ENCODE results near the gene FNBP1L. TPM values are rescaled to one million over a fixed set of nuclear protein-coding genes. Genes with fewer than 3 reads are reported as not detected.

FNBP1L gene
- total and polyA plus RNA-seq, 12 donors, result 10.7 to 41.4 (median 23.8) TPM

DNA sequence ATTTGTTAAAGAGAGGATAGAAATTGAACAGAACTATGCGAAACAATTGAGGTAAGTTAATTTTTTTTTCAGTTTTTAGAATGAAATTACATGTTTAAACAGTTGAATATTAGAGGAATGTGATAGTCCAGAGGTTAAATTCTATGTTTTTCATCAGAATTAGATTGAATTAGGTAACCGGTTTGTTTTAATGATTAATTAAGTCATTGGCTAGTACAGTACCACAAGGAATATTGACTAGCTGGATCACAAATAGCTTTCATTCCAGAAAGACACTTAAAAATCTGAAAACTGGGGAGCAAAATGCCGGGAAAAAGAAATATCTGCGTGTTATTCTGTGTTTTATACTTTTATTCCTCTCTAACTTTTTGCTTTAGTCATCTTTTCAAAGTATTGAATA is 51.6 kb downstream of the FNBP1L start:
- intact Hi-C loops (cut with DNase I), result no loop called here

DNA sequence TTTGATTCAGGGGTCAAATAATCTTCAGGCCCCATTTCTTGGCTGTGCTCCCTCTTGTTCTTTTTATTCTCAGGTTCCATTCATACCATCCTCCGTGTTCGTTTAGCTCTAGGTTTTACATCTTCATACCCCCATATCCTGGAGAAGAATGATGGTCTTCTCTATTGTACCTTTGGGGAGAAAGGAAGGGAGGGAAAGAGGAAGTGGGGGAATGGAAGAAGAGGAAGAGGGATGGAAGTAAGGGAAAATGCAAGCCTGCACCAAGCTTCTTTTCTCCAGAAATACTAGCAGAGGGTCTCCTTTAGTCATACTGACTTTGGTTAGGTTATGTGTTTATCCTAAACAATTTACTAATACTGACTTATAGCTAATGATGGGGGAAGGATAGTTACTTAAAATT is 52.4 kb downstream of the FNBP1L start:
- WGBS, 2 donors, result 69 to 81% methylated on average over 2 of the region's 2 CpGs
- intact Hi-C loops (cut with DNase I), result no loop called here
- no peak for ATAC-seq

More for the DNA sequence above, 51.6 kb downstream of the FNBP1L start:
- TF ChIP-seq, protein P1, sequence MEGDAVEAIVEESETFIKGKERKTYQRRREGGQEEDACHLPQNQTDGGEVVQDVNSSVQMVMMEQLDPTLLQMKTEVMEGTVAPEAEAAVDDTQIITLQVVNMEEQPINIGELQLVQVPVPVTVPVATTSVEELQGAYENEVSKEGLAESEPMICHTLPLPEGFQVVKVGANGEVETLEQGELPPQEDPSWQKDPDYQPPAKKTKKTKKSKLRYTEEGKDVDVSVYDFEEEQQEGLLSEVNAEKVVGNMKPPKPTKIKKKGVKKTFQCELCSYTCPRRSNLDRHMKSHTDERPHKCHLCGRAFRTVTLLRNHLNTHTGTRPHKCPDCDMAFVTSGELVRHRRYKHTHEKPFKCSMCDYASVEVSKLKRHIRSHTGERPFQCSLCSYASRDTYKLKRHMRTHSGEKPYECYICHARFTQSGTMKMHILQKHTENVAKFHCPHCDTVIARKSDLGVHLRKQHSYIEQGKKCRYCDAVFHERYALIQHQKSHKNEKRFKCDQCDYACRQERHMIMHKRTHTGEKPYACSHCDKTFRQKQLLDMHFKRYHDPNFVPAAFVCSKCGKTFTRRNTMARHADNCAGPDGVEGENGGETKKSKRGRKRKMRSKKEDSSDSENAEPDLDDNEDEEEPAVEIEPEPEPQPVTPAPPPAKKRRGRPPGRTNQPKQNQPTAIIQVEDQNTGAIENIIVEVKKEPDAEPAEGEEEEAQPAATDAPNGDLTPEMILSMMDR (IDR thresholded peaks at IDR 0.05), result no peak
- no peak for ATAC-seq
- 91 to 92% methylated on average over 4 of the region's 4 CpGs for WGBS, 2 donors
- Histone ChIP-seq H3K4me3 (no peak overlapping the region), H3K27me3 (no peaks in the 10 kb centered on the region), H3K27ac (no peak overlapping the region), H3K36me3 (peaks cover 0 to 13% (median 0%) of the 10 kb centered on the region in 9 donors), H3K9me3 (peaks cover 0 to 4% (median 0%) of the 10 kb centered on the region in 11 donors), H3K4me1 (peaks cover 0 to 42% (median 0%) of the 10 kb centered on the region in 9 donors)
- DNase-seq, result no peak

DNA sequence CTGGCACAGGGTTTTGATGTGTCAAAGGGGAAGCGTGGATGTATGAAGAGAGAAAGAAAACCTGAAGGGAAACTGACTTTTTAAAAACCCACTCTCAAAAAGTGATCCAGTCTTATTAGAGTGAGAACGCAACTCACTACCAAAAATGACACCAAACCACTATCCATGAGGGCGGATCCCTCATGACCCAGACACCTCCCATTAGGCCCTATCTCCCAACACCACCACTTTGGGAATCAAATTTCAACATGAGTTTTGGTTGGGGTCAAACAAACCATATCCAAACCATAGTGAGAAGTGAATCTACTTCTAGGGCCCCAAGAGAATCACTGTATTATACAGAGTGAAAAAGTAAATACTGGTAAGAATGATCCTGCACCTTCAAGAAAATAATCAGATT is 53.5 kb downstream of the FNBP1L start:
- 98% methylated on average over 3 of the region's 3 CpGs for WGBS, 2 donors
- TF ChIP-seq, protein P1 (IDR thresholded peaks at IDR 0.05), result no peak
- no peaks in the 10 kb centered on the region for H3K9me3 ChIP-seq
- peaks cover 0 to 13% (median 0%) of the 10 kb centered on the region in 9 donors for H3K36me3 ChIP-seq
- H3K27me3 ChIP-seq, result no peaks in the 10 kb centered on the region
- no peak for ATAC-seq
- H3K4me3 ChIP-seq, result no peak overlapping the region
- H3K4me1 ChIP-seq, result peaks cover 0 to 42% (median 0%) of the 10 kb centered on the region in 9 donors
- no peak for DNase-seq
- intact Hi-C loops (cut with DNase I), result no loop called here
- H3K27ac ChIP-seq, result no peak overlapping the region

More for the DNA sequence above, 52.4 kb downstream of the FNBP1L start:
- TF ChIP-seq, protein P1 (IDR thresholded peaks at IDR 0.05), result no peak
- Histone ChIP-seq H3K36me3 (peaks cover 0 to 13% (median 0%) of the 10 kb centered on the region in 9 donors), H3K27me3 (no peaks in the 10 kb centered on the region), H3K27ac (no peak overlapping the region), H3K9me3 (no peaks in the 10 kb centered on the region), H3K4me3 (no peak overlapping the region), H3K4me1 (peaks cover 0 to 42% (median 0%) of the 10 kb centered on the region in 9 donors)
- DNase-seq, result no peak

DNA sequence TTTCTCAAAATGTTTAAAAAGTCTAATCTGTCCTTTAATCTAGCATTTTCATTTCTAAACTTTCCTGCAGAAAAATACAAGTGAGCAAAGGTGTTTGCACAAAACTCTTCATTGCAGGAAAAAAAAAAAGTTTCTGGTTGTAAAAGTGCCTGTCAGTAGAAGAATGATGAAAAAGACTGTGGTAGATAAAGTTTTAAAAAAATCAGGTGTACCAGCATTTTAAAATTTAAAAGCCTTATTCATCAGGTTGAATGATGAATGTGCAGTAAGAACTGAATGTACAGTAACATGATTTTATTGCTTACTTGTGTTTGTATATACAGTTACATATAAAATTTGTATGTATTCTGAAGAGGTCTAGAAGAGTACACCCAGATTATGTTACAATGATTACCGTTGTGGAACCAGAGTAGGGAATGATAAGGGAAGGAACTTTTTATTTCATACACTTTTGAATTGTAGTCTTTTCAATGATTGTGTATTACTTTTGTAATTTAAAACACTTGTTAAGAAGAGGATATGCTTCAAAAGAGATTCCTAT is 54.0 kb downstream of the FNBP1L start:
- WGBS, 2 donors, result 45 to 55% methylated on average over 1 of the region's 1 CpG
- Histone ChIP-seq H3K4me1 (peaks cover 0 to 42% (median 0%) of the 10 kb centered on the region in 9 donors), H3K27me3 (no peaks in the 10 kb centered on the region), H3K27ac (peak overlapping the region in 1 of 10 donors; percentile 42), H3K9me3 (no peaks in the 10 kb centered on the region), H3K4me3 (no peak overlapping the region), H3K36me3 (peaks cover 0 to 13% (median 0%) of the 10 kb centered on the region in 9 donors)
- no peak for ATAC-seq
- DNase-seq, result no peak
- intact Hi-C loops (cut with DNase I), result no loop called here
- TF ChIP-seq, protein P1 (IDR thresholded peaks at IDR 0.05), result no peak
